GM19397 (cell line): ENCODE results near the gene SEC23A.
"Not testable (repeated sequence)": the region's sequence is repeated elsewhere in the genome, so short reads cannot be mapped to it uniquely, and the experiment has no call there.

Experiments
- ATAC-seq: cut with Tn5 transposase; IDR thresholded peaks from one replicate; pipeline ENCODE4 v1.9.1; 2021; ENCODE audit warnings: mild to moderate bottlenecking, moderate library complexity; ENCODE audit not compliant: unreplicated experiment

SEC23A gene

GRCh38 chr14:39033371-39033770 is 69.7 kb downstream of the SEC23A start:
- no peak for ATAC-seq

- ATAC-seq = no peak
These were observed 72.8 kb downstream of the SEC23A start for GRCh38 chr14:39030209-39030608.

GRCh38 chr14:39029789-39030188 is 73.2 kb downstream of the SEC23A start:
- ATAC-seq = no peak

GRCh38 chr14:39028620-39029019 is 74.4 kb downstream of the SEC23A start:
- no peak for ATAC-seq

GRCh38 chr14:39025810-39026627 is 77.0 kb downstream of the SEC23A start:
- no peak for ATAC-seq

GRCh38 chr14:39025250-39025809 is 77.7 kb downstream of the SEC23A start:
- ATAC-seq = no peak

- ATAC-seq = no peak
These were observed 78.8 kb downstream of the SEC23A start for GRCh38 chr14:39023939-39024871.

GRCh38 chr14:39017096-39018016 is 85.7 kb downstream of the SEC23A start:
- not testable (repeated sequence) for ATAC-seq

- ATAC-seq = no peak
These were observed 86.3 kb downstream of the SEC23A start for GRCh38 chr14:39016733-39017095.

GRCh38 chr14:39015964-39016577 is 87.0 kb downstream of the SEC23A start:
- ATAC-seq = no peak

- ATAC-seq = no peak
These were observed 87.6 kb downstream of the SEC23A start for GRCh38 chr14:39015360-39015961.

- ATAC-seq = no peak
These were observed 88.6 kb downstream of the SEC23A start for GRCh38 chr14:39014460-39014859.

- ATAC-seq = not testable (repeated sequence)
These were observed 94.1 kb downstream of the SEC23A start for GRCh38 chr14:39008965-39009364.

- no peak for ATAC-seq
These were observed 96.2 kb downstream of the SEC23A start for GRCh38 chr14:39006721-39007410.

GRCh38 chr14:39005044-39005880 is 97.8 kb downstream of the SEC23A start:
- ATAC-seq = no peak

- ATAC-seq = no peak
These were observed 103.1 kb downstream of the SEC23A start for GRCh38 chr14:38999949-39000348.

GRCh38 chr14:38994731-38995130 is 108.3 kb downstream of the SEC23A start:
- ATAC-seq = no peak

GRCh38 chr14:38993981-38994380 is 109.1 kb downstream of the SEC23A start:
- no peak for ATAC-seq
